Measurements from ENCODE around the gene GUCY1A1. TPM values are rescaled to one million over a fixed set of nuclear protein-coding genes. Genes with fewer than 3 reads are reported as not detected.

Gene GUCY1A1
- total and polyA plus RNA-seq, 3 experiments from 2014 or later, result not detected

- Histone ChIP-seq H3K36me3 (ENCODE audit: insufficient read depth, low read length) (no peaks in the 10 kb centered on the region), H3K4me1 (ENCODE audit: insufficient read depth, low read length) (no peaks in the 10 kb centered on the region), H3K27me3 (ENCODE audit: insufficient read depth, low read length, poor library complexity, severe bottlenecking) (peaks cover 5% of the 10 kb centered on the region), H3K27ac (ENCODE audit: low read depth, low read length) (no peak overlapping the region), H3K9me3 (ENCODE audit: low read length) (no peaks in the 10 kb centered on the region), H3K4me3 (ENCODE audit: low read length) (no peak overlapping the region)
- Mint-ChIP-seq H3K9me3 (peaks cover 0 to 8% (median 5%) of the 10 kb centered on the region in 5 donors), H3K4me1 (peaks cover 2 to 8% (median 5%) of the 10 kb centered on the region in 3 donors), H3K4me3 (peak overlapping the region in 2 of 7 donors; percentile 15 to 65), H3K27me3 (peaks cover 14 to 37% of the 10 kb centered on the region in 2 donors), H3K27ac (no peak overlapping the region), H3K36me3 (peaks cover 0 to 5% (median 0%) of the 10 kb centered on the region in 3 donors)
- no peak for DNase-seq
- ChIA-PET CTCF (no interaction called here), POLR2A (no interaction called here)
Observed at GRCh38 chr4:155759372-155760252, 93.0 kb downstream of the GUCY1A1 start.

- H3K36me3 Mint-ChIP-seq, result peaks cover 0 to 5% (median 0%) of the 10 kb centered on the region in 3 donors
- CTCF ChIA-PET, result no interaction called here
- H3K27ac Mint-ChIP-seq, result no peak overlapping the region
Observed at GRCh38 chr4:155761047-155761446, 94.4 kb downstream of the GUCY1A1 start.

GRCh38 chr4:155761916-155762315 lies 95.3 kb downstream of the GUCY1A1 start:
- Mint-ChIP-seq H3K27ac (no peak overlapping the region), H3K4me3 (no peak overlapping the region), H3K9me3 (peaks cover 0 to 6% (median 5%) of the 10 kb centered on the region in 5 donors), H3K4me1 (peaks cover 2 to 8% (median 5%) of the 10 kb centered on the region in 3 donors), H3K27me3 (peaks cover 11 to 30% of the 10 kb centered on the region in 2 donors), H3K36me3 (peaks cover 0 to 5% (median 0%) of the 10 kb centered on the region in 3 donors)
- DNase-seq, result no peak
- Histone ChIP-seq H3K36me3 (ENCODE audit: insufficient read depth, low read length) (no peaks in the 10 kb centered on the region), H3K4me3 (ENCODE audit: low read length) (no peak overlapping the region), H3K9me3 (ENCODE audit: low read length) (no peaks in the 10 kb centered on the region), H3K27ac (ENCODE audit: low read depth, low read length) (no peak overlapping the region), H3K4me1 (ENCODE audit: insufficient read depth, low read length) (no peaks in the 10 kb centered on the region), H3K27me3 (ENCODE audit: insufficient read depth, low read length, poor library complexity, severe bottlenecking) (peaks cover 5% of the 10 kb centered on the region)
- POLR2A ChIA-PET, result no interaction called here
- CTCF ChIA-PET, result no interaction called here

More at GRCh38 chr4:155761047-155761446, 94.4 kb downstream of the GUCY1A1 start:
- Histone ChIP-seq H3K27me3 (ENCODE audit: insufficient read depth, low read length, poor library complexity, severe bottlenecking) (peaks cover 5% of the 10 kb centered on the region), H3K9me3 (ENCODE audit: low read length) (no peaks in the 10 kb centered on the region), H3K36me3 (ENCODE audit: insufficient read depth, low read length) (no peaks in the 10 kb centered on the region), H3K4me1 (ENCODE audit: insufficient read depth, low read length) (no peaks in the 10 kb centered on the region), H3K27ac (ENCODE audit: low read depth, low read length) (no peak overlapping the region), H3K4me3 (ENCODE audit: low read length) (no peak overlapping the region)
- no peak for DNase-seq
- POLR2A ChIA-PET, result no interaction called here
- H3K9me3 Mint-ChIP-seq, result peaks cover 0 to 8% (median 5%) of the 10 kb centered on the region in 5 donors
- H3K4me1 Mint-ChIP-seq, result peaks cover 2 to 8% (median 5%) of the 10 kb centered on the region in 3 donors
- H3K4me3 Mint-ChIP-seq, result no peak overlapping the region
- H3K27me3 Mint-ChIP-seq, result peaks cover 11 to 33% of the 10 kb centered on the region in 2 donors

GRCh38 chr4:155762334-155762733 lies 95.7 kb downstream of the GUCY1A1 start:
- DNase-seq, result no peak
- Histone ChIP-seq H3K4me3 (ENCODE audit: low read length) (no peak overlapping the region), H3K36me3 (ENCODE audit: insufficient read depth, low read length) (no peaks in the 10 kb centered on the region), H3K27ac (ENCODE audit: low read depth, low read length) (no peak overlapping the region), H3K9me3 (ENCODE audit: low read length) (no peaks in the 10 kb centered on the region), H3K27me3 (ENCODE audit: insufficient read depth, low read length, poor library complexity, severe bottlenecking) (peaks cover 5% of the 10 kb centered on the region), H3K4me1 (ENCODE audit: insufficient read depth, low read length) (no peaks in the 10 kb centered on the region)
- H3K4me3 Mint-ChIP-seq, result no peak overlapping the region
- H3K27ac Mint-ChIP-seq, result no peak overlapping the region
- peaks cover 11 to 27% of the 10 kb centered on the region in 2 donors for H3K27me3 Mint-ChIP-seq
- H3K36me3 Mint-ChIP-seq, result peaks cover 0 to 5% (median 0%) of the 10 kb centered on the region in 3 donors
- peaks cover 2 to 8% (median 5%) of the 10 kb centered on the region in 3 donors for H3K4me1 Mint-ChIP-seq
- ChIA-PET CTCF (no interaction called here), POLR2A (no interaction called here)
- H3K9me3 Mint-ChIP-seq, result peaks cover 0 to 5% (median 5%) of the 10 kb centered on the region in 5 donors

GRCh38 chr4:155763551-155763950 lies 96.9 kb downstream of the GUCY1A1 start:
- H3K4me1 ChIP-seq (ENCODE audit: insufficient read depth, low read length), result no peaks in the 10 kb centered on the region
- ChIA-PET CTCF (no interaction called here), POLR2A (no interaction called here)
- H3K36me3 ChIP-seq (ENCODE audit: insufficient read depth, low read length), result no peaks in the 10 kb centered on the region
- Mint-ChIP-seq H3K36me3 (no peaks in the 10 kb centered on the region), H3K27me3 (peaks cover 9 to 16% of the 10 kb centered on the region in 2 donors), H3K27ac (no peak overlapping the region), H3K4me1 (peaks cover 0 to 6% (median 5%) of the 10 kb centered on the region in 3 donors), H3K4me3 (no peak overlapping the region), H3K9me3 (peaks cover 0 to 2% (median 0%) of the 10 kb centered on the region in 5 donors)
- no peak for DNase-seq
- no peak overlapping the region for H3K27ac ChIP-seq (ENCODE audit: low read depth, low read length)
- no peaks in the 10 kb centered on the region for H3K9me3 ChIP-seq (ENCODE audit: low read length)
- peaks cover under 1% of the 10 kb centered on the region for H3K27me3 ChIP-seq (ENCODE audit: insufficient read depth, low read length, poor library complexity, severe bottlenecking)
- H3K4me3 ChIP-seq (ENCODE audit: low read length), result no peak overlapping the region

- Mint-ChIP-seq H3K4me3 (no peak overlapping the region), H3K9me3 (no peaks in the 10 kb centered on the region), H3K36me3 (no peaks in the 10 kb centered on the region), H3K4me1 (peaks cover 0 to 5% (median 4%) of the 10 kb centered on the region in 3 donors), H3K27ac (no peak overlapping the region), H3K27me3 (peaks cover 8 to 11% of the 10 kb centered on the region in 2 donors)
- DNase-seq, result no peak
- H3K4me1 ChIP-seq (ENCODE audit: insufficient read depth, low read length), result no peaks in the 10 kb centered on the region
- H3K4me3 ChIP-seq (ENCODE audit: low read length), result no peak overlapping the region
- POLR2A ChIA-PET, result no interaction called here
- H3K27ac ChIP-seq (ENCODE audit: low read depth, low read length), result no peak overlapping the region
- CTCF ChIA-PET, result no interaction called here
- H3K36me3 ChIP-seq (ENCODE audit: insufficient read depth, low read length), result no peaks in the 10 kb centered on the region
- H3K27me3 ChIP-seq (ENCODE audit: insufficient read depth, low read length, poor library complexity, severe bottlenecking), result no peaks in the 10 kb centered on the region
- no peaks in the 10 kb centered on the region for H3K9me3 ChIP-seq (ENCODE audit: low read length)
Observed at GRCh38 chr4:155765149-155765548, 98.5 kb downstream of the GUCY1A1 start.

- Histone ChIP-seq H3K27ac (ENCODE audit: low read depth, low read length) (no peak overlapping the region), H3K27me3 (ENCODE audit: insufficient read depth, low read length, poor library complexity, severe bottlenecking) (no peaks in the 10 kb centered on the region), H3K36me3 (ENCODE audit: insufficient read depth, low read length) (no peaks in the 10 kb centered on the region), H3K4me3 (ENCODE audit: low read length) (no peak overlapping the region), H3K4me1 (ENCODE audit: insufficient read depth, low read length) (no peaks in the 10 kb centered on the region), H3K9me3 (ENCODE audit: low read length) (no peaks in the 10 kb centered on the region)
- POLR2A ChIA-PET, result no interaction called here
- Mint-ChIP-seq H3K27ac (no peak overlapping the region), H3K9me3 (no peaks in the 10 kb centered on the region), H3K4me1 (no peaks in the 10 kb centered on the region), H3K27me3 (peaks cover 3 to 4% of the 10 kb centered on the region in 2 donors), H3K36me3 (no peaks in the 10 kb centered on the region), H3K4me3 (no peak overlapping the region)
- CTCF ChIA-PET, result no interaction called here
- no peak for DNase-seq
Observed at GRCh38 chr4:155766622-155767021, 100.0 kb downstream of the GUCY1A1 start.

- no peak overlapping the region for H3K27ac Mint-ChIP-seq
- no peaks in the 10 kb centered on the region for H3K4me1 Mint-ChIP-seq
- no peaks in the 10 kb centered on the region for H3K27me3 ChIP-seq (ENCODE audit: insufficient read depth, low read length, poor library complexity, severe bottlenecking)
- ChIA-PET CTCF (no interaction called here), POLR2A (no interaction called here)
- H3K9me3 ChIP-seq (ENCODE audit: low read length), result no peaks in the 10 kb centered on the region
- no peaks in the 10 kb centered on the region for H3K36me3 Mint-ChIP-seq
- H3K4me3 Mint-ChIP-seq, result no peak overlapping the region
- H3K9me3 Mint-ChIP-seq, result no peaks in the 10 kb centered on the region
- no peaks in the 10 kb centered on the region for H3K36me3 ChIP-seq (ENCODE audit: insufficient read depth, low read length)
- peaks cover 0 to 1% of the 10 kb centered on the region in 2 donors for H3K27me3 Mint-ChIP-seq
- H3K4me3 ChIP-seq (ENCODE audit: low read length), result no peak overlapping the region
- H3K4me1 ChIP-seq (ENCODE audit: insufficient read depth, low read length), result no peaks in the 10 kb centered on the region
- no peak for DNase-seq
- no peak overlapping the region for H3K27ac ChIP-seq (ENCODE audit: low read depth, low read length)
Observed at GRCh38 chr4:155768370-155768769, 101.7 kb downstream of the GUCY1A1 start.
